CD4-positive, CD25-positive, alpha-beta regulatory T cell (primary cell): Measurements from ENCODE around the gene INSYN2B. TPM values are rescaled to one million over a fixed set of nuclear protein-coding genes. Genes with fewer than 3 reads are reported as not detected.

ENCODE experiments used
- ATAC-seq, 2 donors: fragments of 150-1000 bp; cut with Tn5 transposase; one replicate each; pipeline ENCODE4 v1.10.0; 2021; ENCODE audit warnings: low read depth in 2 of 2, moderate number of reproducible peaks in 2 of 2, moderate library complexity in 1 of 2
- DNase-seq, 3 donors: peaks; one replicate each; pipeline versions ENCODE4 v3.0.0 to v3.0.0-alpha.2; 2012 to 2022; ENCODE audit warnings: mixed read lengths in 1 of 3
- H3K27ac ChIP-seq: one replicate; pipeline ENCODE4 v1.7.0; 2013; ENCODE audit warnings: mild to moderate bottlenecking, low read length; ENCODE audit not compliant: insufficient read depth, poor library complexity, severe bottlenecking
- H3K27me3 ChIP-seq: one replicate; pipeline ENCODE4 v1.7.0; 2013; ENCODE audit warnings: low read length; ENCODE audit not compliant: control insufficient read depth, insufficient read depth
- H3K36me3 ChIP-seq: one replicate; pipeline ENCODE4 v1.7.0; 2013; ENCODE audit warnings: mild to moderate bottlenecking, low read length, moderate library complexity; ENCODE audit not compliant: control insufficient read depth, insufficient read depth
- H3K4me1 ChIP-seq: 2 replicates; pipeline ENCODE4 v1.7.0; 2013; ENCODE audit warnings: mild to moderate bottlenecking, low read length; ENCODE audit not compliant: insufficient read depth, control insufficient read depth, poor library complexity, severe bottlenecking
- H3K4me3 ChIP-seq: one replicate; pipeline ENCODE4 v1.7.0; 2013; ENCODE audit warnings: low read depth, mild to moderate bottlenecking, low read length, moderate library complexity
- H3K9me3 ChIP-seq, 2 experiments: 1 replicate in 1 of 2; 2 replicates in 1 of 2; pipeline ENCODE4 v1.7.0; 2013; ENCODE audit warnings: low read length in 2 of 2, mild to moderate bottlenecking in 1 of 2, moderate library complexity in 1 of 2; ENCODE audit not compliant: control insufficient read depth in 2 of 2
- H3K27ac Mint-ChIP-seq, 3 donors: one replicate each; pipeline ENCODE4 v1.8.0; 2020 to 2022; ENCODE audit warnings: mild to moderate bottlenecking in 3 of 3, mixed read lengths in 3 of 3, moderate library complexity in 2 of 3
- H3K27me3 Mint-ChIP-seq: one replicate; pipeline ENCODE4 v1.8.0; 2022; ENCODE audit warnings: mild to moderate bottlenecking, mixed read lengths
- H3K36me3 Mint-ChIP-seq: one replicate; pipeline ENCODE4 v1.8.0; 2020; ENCODE audit warnings: mixed read lengths
- H3K4me1 Mint-ChIP-seq, 4 donors: one replicate each; pipeline ENCODE4 v1.8.0; 2020 to 2022; ENCODE audit warnings: mixed read lengths in 4 of 4, mild to moderate bottlenecking in 1 of 4
- H3K4me3 Mint-ChIP-seq, 4 donors: one replicate each; pipeline ENCODE4 v1.8.0; 2020 to 2022; ENCODE audit warnings: mild to moderate bottlenecking in 4 of 4, mixed read lengths in 4 of 4, moderate library complexity in 3 of 4
- H3K9me3 Mint-ChIP-seq, 7 donors: one replicate each; pipeline ENCODE4 v1.8.0; 2020 to 2022; ENCODE audit warnings: mixed read lengths in 7 of 7, mild to moderate bottlenecking in 3 of 7, moderate library complexity in 2 of 7
- polyA plus RNA-seq, 4 donors: library from polyadenylated mRNA; unstranded; fragments of 300-500 nt; fragmentation: Illumina TruSeq; gene quantifications; one replicate each; pipeline ENCODE4 v1.2.3, GENCODE V29; 2021
- total RNA-seq: library from RNA; stranded (reverse); gene quantifications from one replicate; pipeline ENCODE4 v1.2.3, GENCODE V29; 2022

INSYN2B gene
- total RNA-seq (not detected), polyA plus RNA-seq (under 1 TPM in 3 of 4 donors, not detected in 1; 0.07 to 0.25 (median 0.15) TPM)

GRCh38 chr5:169980418-169981053, at the start of gene INSYN2B:
TSS of gene INSYN2B (minus strand) at chr5:169980495. CDS start at chr5:169883898, 96,597 bp downstream.
- Mint-ChIP-seq H3K4me1 (peaks cover 0 to 12% (median 4%) of the 10 kb centered on the region in 4 donors), H3K4me3 (no peak within 1 kb of the TSS), H3K27ac (no peak within 1 kb of the TSS), H3K36me3 (peaks cover 33% of the 10 kb centered on the region), H3K9me3 (peaks cover 0 to 2% (median 0%) of the 10 kb centered on the region in 7 donors), H3K27me3 (no peaks in the 10 kb centered on the region)
- no peaks in the 10 kb centered on the region for H3K4me1 ChIP-seq
- H3K9me3 ChIP-seq: no peaks in the 10 kb centered on the region
- peaks cover 43% of the 10 kb centered on the region for H3K36me3 ChIP-seq
- no peaks in the 10 kb centered on the region for H3K27me3 ChIP-seq
- H3K27ac ChIP-seq: no peak within 1 kb of the TSS
- ATAC-seq (no peak), DNase-seq (peak in 1 of 3 donors; percentile 21)
- no peak within 1 kb of the TSS for H3K4me3 ChIP-seq

- Histone ChIP-seq H3K27ac (no peak overlapping the region), H3K36me3 (peaks cover 86% of the 10 kb centered on the region), H3K9me3 (no peaks in the 10 kb centered on the region), H3K4me1 (no peaks in the 10 kb centered on the region), H3K4me3 (no peak overlapping the region), H3K27me3 (no peaks in the 10 kb centered on the region)
- DNase-seq: no peak
- no peaks in the 10 kb centered on the region for H3K9me3 Mint-ChIP-seq
- H3K4me3 Mint-ChIP-seq: no peak overlapping the region
- peak overlapping the region in 2 of 3 donors; percentile 10 to 28 for H3K27ac Mint-ChIP-seq
- H3K36me3 Mint-ChIP-seq: peaks cover 55% of the 10 kb centered on the region
- no peaks in the 10 kb centered on the region for H3K27me3 Mint-ChIP-seq
- H3K4me1 Mint-ChIP-seq: peaks cover 0 to 5% (median 0%) of the 10 kb centered on the region in 4 donors
- no peak for ATAC-seq
Observed at GRCh38 chr5:170028124-170028523, 47.8 kb upstream of the INSYN2B start.

GRCh38 chr5:170025853-170026252, 45.6 kb upstream of the INSYN2B start:
- Histone ChIP-seq H3K27me3 (no peaks in the 10 kb centered on the region), H3K27ac (no peak overlapping the region), H3K9me3 (no peaks in the 10 kb centered on the region), H3K4me3 (no peak overlapping the region), H3K36me3 (peaks cover 97% of the 10 kb centered on the region), H3K4me1 (no peaks in the 10 kb centered on the region)
- H3K4me3 Mint-ChIP-seq: no peak overlapping the region
- H3K4me1 Mint-ChIP-seq: peaks cover 0 to 5% (median 0%) of the 10 kb centered on the region in 4 donors
- peaks cover 75% of the 10 kb centered on the region for H3K36me3 Mint-ChIP-seq
- H3K27me3 Mint-ChIP-seq: no peaks in the 10 kb centered on the region
- no peak for DNase-seq
- no peaks in the 10 kb centered on the region for H3K9me3 Mint-ChIP-seq
- ATAC-seq: no peak
- peak overlapping the region in 1 of 3 donors; percentile 9 for H3K27ac Mint-ChIP-seq

GRCh38 chr5:170021506-170021905, 41.2 kb upstream of the INSYN2B start:
- H3K27me3 Mint-ChIP-seq: no peaks in the 10 kb centered on the region
- peaks cover 93% of the 10 kb centered on the region for H3K36me3 ChIP-seq
- H3K4me3 Mint-ChIP-seq: no peak overlapping the region
- no peaks in the 10 kb centered on the region for H3K9me3 ChIP-seq
- DNase-seq (no peak), ATAC-seq (no peak)
- no peaks in the 10 kb centered on the region for H3K4me1 ChIP-seq
- H3K4me3 ChIP-seq: no peak overlapping the region
- H3K27ac Mint-ChIP-seq: no peak overlapping the region
- H3K27ac ChIP-seq: no peak overlapping the region
- peaks cover 79% of the 10 kb centered on the region for H3K36me3 Mint-ChIP-seq
- H3K27me3 ChIP-seq: no peaks in the 10 kb centered on the region
- no peaks in the 10 kb centered on the region for H3K4me1 Mint-ChIP-seq
- H3K9me3 Mint-ChIP-seq: no peaks in the 10 kb centered on the region

- H3K27ac Mint-ChIP-seq: peak overlapping the region in 1 of 3 donors; percentile 54
- Histone ChIP-seq H3K36me3 (peaks cover 88% of the 10 kb centered on the region), H3K27ac (no peak overlapping the region), H3K9me3 (no peaks in the 10 kb centered on the region), H3K27me3 (no peaks in the 10 kb centered on the region), H3K4me1 (no peaks in the 10 kb centered on the region), H3K4me3 (no peak overlapping the region)
- no peaks in the 10 kb centered on the region for H3K27me3 Mint-ChIP-seq
- H3K9me3 Mint-ChIP-seq: no peaks in the 10 kb centered on the region
- peaks cover 79% of the 10 kb centered on the region for H3K36me3 Mint-ChIP-seq
- no peaks in the 10 kb centered on the region for H3K4me1 Mint-ChIP-seq
- H3K4me3 Mint-ChIP-seq: no peak overlapping the region
- DNase-seq (no peak), ATAC-seq (no peak)
Observed at GRCh38 chr5:170020423-170020822, 40.1 kb upstream of the INSYN2B start.

- H3K4me3 ChIP-seq: no peak overlapping the region
- H3K27me3 Mint-ChIP-seq: no peaks in the 10 kb centered on the region
- peaks cover 62% of the 10 kb centered on the region for H3K36me3 ChIP-seq
- peaks cover 0 to 3% (median 0%) of the 10 kb centered on the region in 7 donors for H3K9me3 Mint-ChIP-seq
- H3K4me3 Mint-ChIP-seq: no peak overlapping the region
- H3K36me3 Mint-ChIP-seq: peaks cover 67% of the 10 kb centered on the region
- H3K27me3 ChIP-seq: no peaks in the 10 kb centered on the region
- DNase-seq (no peak), ATAC-seq (no peak)
- H3K9me3 ChIP-seq: no peaks in the 10 kb centered on the region
- no peak overlapping the region for H3K27ac Mint-ChIP-seq
- no peak overlapping the region for H3K27ac ChIP-seq
- H3K4me1 Mint-ChIP-seq: peaks cover 0 to 3% (median 0%) of the 10 kb centered on the region in 4 donors
- H3K4me1 ChIP-seq: no peaks in the 10 kb centered on the region
Observed at GRCh38 chr5:170012622-170013021, 32.3 kb upstream of the INSYN2B start.

- H3K4me1 ChIP-seq: no peaks in the 10 kb centered on the region
- ATAC-seq (no peak), DNase-seq (no peak)
- no peaks in the 10 kb centered on the region for H3K27me3 ChIP-seq
- no peak overlapping the region for H3K27ac ChIP-seq
- H3K9me3 Mint-ChIP-seq: peaks cover 0 to 3% (median 0%) of the 10 kb centered on the region in 7 donors
- H3K27ac Mint-ChIP-seq: peak overlapping the region in 1 of 3 donors; percentile 29
- peaks cover 68% of the 10 kb centered on the region for H3K36me3 Mint-ChIP-seq
- H3K27me3 Mint-ChIP-seq: no peaks in the 10 kb centered on the region
- H3K36me3 ChIP-seq: peaks cover 63% of the 10 kb centered on the region
- no peak overlapping the region for H3K4me3 ChIP-seq
- H3K4me1 Mint-ChIP-seq: peaks cover 0 to 3% (median 0%) of the 10 kb centered on the region in 4 donors
- no peaks in the 10 kb centered on the region for H3K9me3 ChIP-seq
- H3K4me3 Mint-ChIP-seq: no peak overlapping the region
Observed at GRCh38 chr5:170011751-170012150, 31.5 kb upstream of the INSYN2B start.

- Histone ChIP-seq H3K36me3 (peaks cover 60% of the 10 kb centered on the region), H3K4me3 (no peak overlapping the region), H3K9me3 (no peaks in the 10 kb centered on the region), H3K4me1 (no peaks in the 10 kb centered on the region), H3K27me3 (no peaks in the 10 kb centered on the region), H3K27ac (no peak overlapping the region)
- no peak for DNase-seq
- Mint-ChIP-seq H3K27ac (no peak overlapping the region), H3K4me1 (peaks cover 0 to 3% (median 0%) of the 10 kb centered on the region in 4 donors), H3K27me3 (no peaks in the 10 kb centered on the region), H3K4me3 (no peak overlapping the region), H3K36me3 (peaks cover 62% of the 10 kb centered on the region), H3K9me3 (peaks cover 0 to 3% (median 0%) of the 10 kb centered on the region in 7 donors)
- no peak for ATAC-seq
Observed at GRCh38 chr5:170010595-170010994, 30.3 kb upstream of the INSYN2B start.
